GM11168 (cell line): Measurements from ENCODE around the gene SAMD1.
"Not testable (repeated sequence)": the region's sequence is repeated elsewhere in the genome, so short reads cannot be mapped to it uniquely, and the experiment has no call there.

Source experiments
- in situ Hi-C: fragments of 300-500 bp; cut with MboI; formaldehyde crosslinking; loops from one replicate; pipeline ENCODE4 v1.12.0; 2022; ENCODE audit warnings: low sequenced_read_pairs; ENCODE audit not compliant: unreplicated experiment

Gene SAMD1

DNA sequence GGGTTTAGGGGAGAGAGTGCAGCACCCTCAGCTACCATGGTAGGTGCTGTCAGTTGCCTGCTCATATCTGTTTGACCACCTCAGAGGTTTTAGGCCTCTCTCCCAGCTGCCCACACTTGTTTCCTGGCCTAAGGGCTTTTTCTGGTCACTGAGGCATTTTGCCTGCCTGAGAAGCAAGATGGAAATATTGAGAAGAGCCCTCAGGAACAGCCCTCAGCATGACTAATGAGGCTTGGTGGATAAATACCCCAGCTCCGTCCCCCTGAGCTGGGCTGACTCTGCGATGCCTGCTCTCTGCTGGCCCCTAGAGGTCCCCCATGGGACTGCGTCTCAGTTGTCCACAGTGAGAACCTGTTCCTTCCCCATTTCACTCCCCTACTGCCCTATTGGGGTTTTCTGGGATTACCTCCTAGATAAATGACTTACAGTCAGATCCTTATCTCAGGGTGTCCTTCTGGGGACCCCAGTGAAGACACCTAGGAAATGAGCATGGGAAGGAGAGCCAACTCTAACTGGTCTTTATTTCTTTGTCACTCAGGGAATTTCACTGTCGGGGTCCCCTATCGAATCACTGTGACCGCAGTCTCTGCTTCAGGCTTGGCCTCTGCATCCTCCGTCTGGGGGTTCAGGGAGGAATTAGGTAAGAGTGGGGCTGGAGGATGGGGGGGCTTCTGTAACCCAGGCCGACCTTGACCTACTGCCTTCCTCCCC, 42.0 kb downstream of the SAMD1 start:
- in situ Hi-C loops: no loop called here

DNA sequence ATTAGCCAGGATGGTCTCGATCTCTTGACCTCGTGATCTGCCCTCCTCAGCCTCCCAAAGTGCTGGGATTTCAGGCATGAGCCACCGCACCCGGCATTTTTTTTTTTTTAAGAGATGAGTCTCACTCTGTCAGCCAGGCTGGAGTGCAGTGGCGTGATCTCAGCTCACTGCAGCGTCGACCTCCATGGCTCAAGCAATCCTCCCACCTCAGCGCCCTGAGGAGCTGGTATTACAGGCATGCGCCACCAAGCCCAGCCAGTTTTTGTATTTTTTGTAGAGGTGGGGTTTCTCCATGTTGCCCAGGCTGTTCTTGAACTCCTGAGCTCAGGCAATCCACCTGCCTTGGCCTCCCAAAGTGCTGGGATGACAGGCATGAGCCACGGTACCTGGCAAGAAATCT, 42.7 kb downstream of the SAMD1 start:
- in situ Hi-C loops: not testable (repeated sequence)

DNA sequence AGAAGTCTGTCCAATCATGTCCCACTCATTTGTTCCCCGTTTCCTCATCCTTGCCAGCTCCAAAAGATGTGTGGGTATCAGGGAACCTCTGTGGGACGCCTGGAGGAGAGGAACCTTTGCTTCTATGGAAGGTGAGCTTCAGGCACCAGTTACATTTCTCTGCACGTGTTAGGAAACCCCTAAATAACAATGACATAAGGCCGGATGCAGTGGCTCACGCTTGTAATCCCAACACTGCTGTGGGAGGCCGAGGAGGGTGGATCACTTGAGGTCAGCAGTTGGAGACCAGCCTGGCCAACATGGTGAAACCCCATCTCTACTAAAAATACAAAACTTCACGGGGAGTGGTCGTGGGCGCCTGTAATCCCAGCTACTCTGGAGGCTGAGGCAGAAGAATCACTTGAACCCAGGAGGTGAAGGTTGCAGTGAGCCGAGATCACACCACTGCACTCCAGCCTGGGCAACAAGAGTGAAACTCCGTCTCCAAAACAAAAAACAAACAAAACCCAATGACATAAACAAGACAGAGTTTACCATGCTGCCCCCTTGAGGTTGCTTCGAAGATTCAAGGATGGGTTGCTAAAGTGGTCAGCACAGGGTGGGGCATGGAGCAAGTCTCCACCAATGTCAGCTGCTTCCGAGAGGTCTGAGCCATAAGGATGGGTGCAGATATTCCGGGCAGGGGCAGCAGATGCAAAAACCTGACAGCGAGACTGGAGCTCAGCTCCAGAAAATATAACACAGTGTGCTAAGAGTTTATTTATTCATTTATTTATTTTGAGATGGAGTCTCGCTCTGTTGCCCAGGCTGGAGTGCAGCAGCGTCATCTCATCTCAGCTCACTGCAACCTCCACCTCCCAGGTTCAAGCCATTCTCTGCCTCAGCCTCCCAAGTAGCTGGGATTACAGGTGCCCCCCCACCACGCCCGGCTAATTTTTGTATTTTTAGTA, 47.6 kb downstream of the SAMD1 start:
- in situ Hi-C loops: loop anchor here (5.0 kb wide), 1 partner anchor 161 kb away; no protein-coding TSS in a partner anchor

GRCh38 chr19:14039181-14039580, 51.4 kb downstream of the SAMD1 start:
- in situ Hi-C loops: no loop called here
